RKO (cell line): Measurements from ENCODE around the gene IGSF6.
"Not testable (repeated sequence)": the region's sequence is repeated elsewhere in the genome, so short reads cannot be mapped to it uniquely, and the experiment has no call there.

Experiments used
- DNase-seq: peaks from one replicate; pipeline ENCODE4 v3.0.0-alpha.2; 2016; ENCODE audit warnings: low spot score

IGSF6 gene

DNA sequence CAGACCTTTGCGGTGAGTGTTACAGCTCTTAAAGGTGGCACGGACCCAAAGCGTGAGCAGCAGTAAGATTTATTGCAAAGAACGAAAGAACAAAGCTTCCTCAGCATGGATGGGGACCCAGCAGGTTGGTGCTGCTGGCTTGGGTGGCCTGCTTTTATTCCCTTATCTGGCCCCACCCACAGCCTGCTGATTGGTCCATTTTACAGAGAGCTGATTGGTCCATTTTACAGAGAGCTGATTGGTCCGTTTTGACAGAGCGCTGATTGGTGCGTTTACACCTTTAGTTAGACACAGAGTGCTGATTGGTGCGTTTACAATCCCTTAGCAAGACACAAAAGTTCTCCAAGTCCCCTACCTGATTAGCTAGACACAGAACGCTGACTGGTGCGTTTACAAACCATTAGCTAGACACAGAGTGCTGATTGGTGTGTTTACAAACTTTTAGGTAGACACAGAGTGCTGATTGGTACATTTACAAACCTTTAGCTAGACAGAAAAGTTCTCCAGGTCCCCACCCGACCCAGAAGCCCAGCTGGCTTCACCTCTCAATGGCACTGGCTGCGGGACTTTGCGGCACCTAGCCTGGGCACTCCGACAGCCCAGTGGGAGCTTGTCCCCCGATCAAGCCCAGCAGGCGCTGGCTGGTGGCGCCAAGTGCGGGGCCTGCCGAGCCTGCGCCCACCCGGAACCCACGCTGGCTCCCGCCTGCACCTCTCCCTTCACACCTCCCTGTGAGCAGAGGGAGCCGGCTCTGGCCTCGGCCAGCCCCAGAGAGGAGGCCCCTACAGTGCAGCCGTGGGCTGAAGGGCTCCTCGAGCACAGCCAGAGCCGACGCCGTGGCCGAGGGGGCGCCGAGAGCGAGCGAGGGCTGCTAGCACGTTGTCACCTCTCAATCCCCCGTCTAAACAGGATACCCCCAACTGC, 22.5 kb downstream of the IGSF6 start:
- DNase-seq = not testable (repeated sequence)

DNA sequence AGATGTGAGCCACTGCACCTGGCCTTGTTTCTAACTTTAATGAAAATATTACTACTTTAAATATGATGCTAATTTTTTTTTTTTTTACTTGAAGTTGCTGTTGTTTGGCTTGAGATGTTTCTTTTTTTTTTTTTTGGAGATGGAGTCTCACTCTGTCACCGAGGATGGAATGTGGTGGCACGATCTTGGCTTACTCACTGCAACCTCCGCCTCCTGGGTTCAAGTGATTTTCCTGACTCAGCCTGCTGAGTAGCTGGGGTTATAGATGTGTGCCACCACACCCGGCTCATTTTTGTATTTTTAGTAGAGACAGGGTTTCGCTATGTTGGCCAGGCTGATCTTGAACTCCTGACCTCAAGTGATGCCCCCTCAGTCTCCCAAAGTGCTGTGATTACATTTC, 23.6 kb downstream of the IGSF6 start:
- no peak for DNase-seq

GRCh38 chr16:21628121-21628726, 24.2 kb downstream of the IGSF6 start:
- no peak for DNase-seq

DNA sequence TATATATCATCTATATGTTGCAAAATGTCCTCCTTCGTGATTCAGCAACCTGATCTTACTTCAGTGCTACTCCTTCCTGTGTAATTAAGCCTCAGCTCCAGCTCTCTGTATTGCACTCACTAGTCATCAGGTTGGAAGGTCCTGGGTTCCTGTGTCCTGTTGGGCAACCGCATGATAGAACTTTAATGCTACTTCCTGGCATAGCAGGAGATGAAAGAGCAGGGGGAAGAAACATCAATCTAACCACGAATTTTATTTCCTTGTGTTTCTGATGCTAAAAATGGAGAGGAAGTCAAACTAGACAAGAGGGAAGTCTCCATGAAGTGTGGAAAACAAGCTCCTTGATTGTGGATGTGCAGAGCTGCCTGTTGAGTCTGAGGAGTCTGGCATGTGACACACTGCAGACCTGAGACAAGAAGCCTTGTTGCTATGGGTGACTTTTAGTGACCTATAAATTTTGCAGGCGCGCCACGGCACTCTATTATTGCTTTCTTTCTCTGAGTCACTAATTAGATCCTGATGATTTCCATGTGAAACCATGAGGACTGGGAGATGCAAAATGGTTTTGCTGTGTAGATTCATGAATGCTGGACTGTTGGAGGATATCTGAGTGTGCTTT, 25.6 kb downstream of the IGSF6 start:
- DNase-seq = no peak

DNA sequence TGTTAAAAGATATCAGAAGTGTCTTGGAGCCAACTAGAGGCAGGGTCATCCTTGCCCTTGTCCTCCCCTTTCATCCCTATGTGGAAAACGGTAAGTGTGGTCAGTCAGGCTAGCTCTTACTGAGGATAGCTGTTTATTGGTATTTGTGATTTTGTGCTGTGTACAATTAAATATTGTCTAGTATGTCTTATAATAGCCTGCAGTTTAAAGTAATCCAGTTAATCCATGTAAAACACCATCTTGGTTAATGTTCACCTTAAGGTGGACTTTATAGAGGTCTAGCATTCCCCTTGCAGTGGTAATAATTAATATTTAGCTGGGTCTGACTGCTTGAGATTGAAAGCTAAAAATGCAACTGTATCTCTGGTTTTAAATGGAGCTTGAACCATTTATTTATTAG, 27.4 kb downstream of the IGSF6 start:
- DNase-seq = no peak

GRCh38 chr16:21622545-21622944, 29.9 kb downstream of the IGSF6 start:
- no peak for DNase-seq

- DNase-seq = no peak
Observed at GRCh38 chr16:21620592-21620991, 31.8 kb downstream of the IGSF6 start.

- no peak for DNase-seq
Observed at GRCh38 chr16:21619765-21620425, 32.5 kb downstream of the IGSF6 start.

DNA sequence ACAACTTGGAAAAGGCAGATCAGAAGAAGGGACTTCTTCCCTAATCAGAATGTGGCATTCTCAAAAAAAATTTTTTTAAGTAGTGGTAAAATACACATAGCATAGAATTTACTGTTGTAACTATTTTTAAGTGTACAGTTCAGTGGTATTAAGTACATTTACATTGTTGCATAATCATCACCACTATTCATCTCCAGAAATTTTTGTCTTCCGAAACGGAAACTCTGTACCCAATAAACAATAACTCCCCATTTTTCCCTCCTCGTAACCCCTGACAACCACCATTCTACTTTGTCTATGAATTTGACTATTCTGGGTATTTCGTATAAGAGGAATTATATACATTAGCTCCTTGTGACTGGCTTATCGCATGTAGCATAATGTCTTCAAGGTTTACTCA, 34.1 kb downstream of the IGSF6 start:
- DNase-seq = no peak

DNA sequence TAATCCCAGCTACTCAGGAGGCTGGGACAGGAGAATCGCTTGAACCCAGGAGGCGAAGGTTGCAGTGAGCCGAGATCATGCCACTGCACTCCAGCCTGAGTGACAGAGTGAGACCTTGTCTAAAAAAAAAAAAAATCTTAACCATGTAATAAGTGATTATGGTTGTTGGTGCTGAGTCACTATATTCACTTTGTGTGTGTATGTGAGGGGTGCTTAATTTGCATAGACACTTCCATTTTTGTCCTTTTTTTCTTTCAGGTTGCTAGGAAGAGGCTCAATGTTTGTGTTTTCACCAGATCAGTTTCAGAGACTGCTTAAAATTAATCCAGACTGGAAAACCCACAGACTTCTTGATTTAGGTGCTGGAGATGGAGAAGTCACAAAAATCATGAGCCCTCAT, 34.8 kb downstream of the IGSF6 start:
- DNase-seq = no peak

- DNase-seq = no peak
Observed at GRCh38 chr16:21614896-21615295, 37.5 kb downstream of the IGSF6 start.

GRCh38 chr16:21613781-21614180, 38.6 kb downstream of the IGSF6 start:
- no peak for DNase-seq

- no peak for DNase-seq
Observed at GRCh38 chr16:21613361-21613760, 39.0 kb downstream of the IGSF6 start.

DNA sequence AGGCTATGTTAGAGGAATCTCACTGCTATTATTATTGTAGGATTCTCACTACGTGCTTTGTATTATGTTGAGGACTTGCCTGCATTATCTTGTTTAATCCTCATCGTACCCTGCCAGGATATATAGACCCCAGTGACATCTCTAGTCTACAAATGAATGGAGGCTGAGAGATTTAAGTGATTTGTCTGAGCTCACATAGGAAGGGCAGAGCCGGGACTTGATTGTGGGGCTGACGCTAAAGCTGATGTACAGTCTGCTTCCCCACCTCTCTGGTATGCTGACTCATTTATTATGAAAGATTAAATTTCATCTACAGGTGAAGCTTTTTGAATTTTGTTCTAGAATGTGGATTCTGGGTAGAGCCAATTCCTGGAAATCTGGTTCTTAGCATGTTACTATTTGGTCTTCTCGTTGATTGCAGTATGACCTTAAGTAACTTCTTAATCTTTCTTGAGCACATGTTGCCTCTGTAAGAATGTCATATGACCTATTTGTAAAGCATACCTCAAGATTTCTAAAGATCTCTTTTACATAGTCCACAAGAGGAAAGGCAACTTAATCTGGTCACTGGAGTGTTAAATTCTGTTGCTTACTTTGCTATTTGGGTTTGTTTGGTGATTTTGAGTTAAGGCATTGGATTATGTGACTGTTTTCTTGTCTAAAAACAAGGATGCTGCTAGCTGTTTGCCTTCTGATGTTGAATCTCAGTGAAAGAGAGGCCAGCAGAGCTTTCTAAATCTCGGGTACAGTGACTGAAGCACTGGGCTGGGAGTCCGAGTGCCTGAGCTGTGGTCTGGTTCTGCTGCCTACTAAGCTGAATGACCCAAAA, 40.6 kb downstream of the IGSF6 start:
- no peak for DNase-seq

DNA sequence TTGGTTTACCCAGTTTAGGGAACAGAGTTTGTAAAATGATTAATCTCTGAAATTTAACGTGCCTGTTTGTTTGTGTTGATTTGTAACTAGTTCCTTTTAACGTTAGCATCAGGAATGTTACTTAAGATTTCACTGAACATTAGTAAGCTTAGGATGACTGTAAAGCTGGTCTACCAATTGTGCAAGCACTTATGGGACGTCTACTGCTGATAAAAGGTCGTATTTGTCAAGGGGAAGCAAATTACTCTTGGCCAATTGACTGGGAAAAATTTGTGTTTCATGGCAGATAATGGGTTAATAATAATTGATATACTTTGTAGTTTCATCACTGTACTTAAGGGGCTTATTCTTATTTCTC, 41.2 kb downstream of the IGSF6 start:
- no peak for DNase-seq

DNA sequence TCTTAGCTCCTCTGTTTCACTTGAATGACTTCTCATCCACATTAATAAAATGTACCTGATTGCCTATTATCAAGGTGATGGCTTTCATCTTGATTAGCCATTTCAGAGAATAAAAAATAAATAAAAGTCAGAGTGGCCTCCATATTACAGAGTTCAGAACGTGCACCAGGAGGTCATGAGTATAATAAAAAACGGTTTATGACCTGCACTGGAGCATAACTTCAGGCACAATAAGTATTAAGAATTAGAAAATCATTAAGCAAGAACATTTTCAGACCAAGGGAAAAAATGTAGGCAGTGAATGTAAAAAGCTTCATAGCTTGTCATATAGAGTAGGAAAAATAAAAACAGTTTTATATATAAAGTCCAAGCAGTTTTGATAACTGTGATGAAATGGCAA, 41.6 kb downstream of the IGSF6 start:
- no peak for DNase-seq

- no peak for DNase-seq
Observed at GRCh38 chr16:21610006-21610544, 42.3 kb downstream of the IGSF6 start.

DNA sequence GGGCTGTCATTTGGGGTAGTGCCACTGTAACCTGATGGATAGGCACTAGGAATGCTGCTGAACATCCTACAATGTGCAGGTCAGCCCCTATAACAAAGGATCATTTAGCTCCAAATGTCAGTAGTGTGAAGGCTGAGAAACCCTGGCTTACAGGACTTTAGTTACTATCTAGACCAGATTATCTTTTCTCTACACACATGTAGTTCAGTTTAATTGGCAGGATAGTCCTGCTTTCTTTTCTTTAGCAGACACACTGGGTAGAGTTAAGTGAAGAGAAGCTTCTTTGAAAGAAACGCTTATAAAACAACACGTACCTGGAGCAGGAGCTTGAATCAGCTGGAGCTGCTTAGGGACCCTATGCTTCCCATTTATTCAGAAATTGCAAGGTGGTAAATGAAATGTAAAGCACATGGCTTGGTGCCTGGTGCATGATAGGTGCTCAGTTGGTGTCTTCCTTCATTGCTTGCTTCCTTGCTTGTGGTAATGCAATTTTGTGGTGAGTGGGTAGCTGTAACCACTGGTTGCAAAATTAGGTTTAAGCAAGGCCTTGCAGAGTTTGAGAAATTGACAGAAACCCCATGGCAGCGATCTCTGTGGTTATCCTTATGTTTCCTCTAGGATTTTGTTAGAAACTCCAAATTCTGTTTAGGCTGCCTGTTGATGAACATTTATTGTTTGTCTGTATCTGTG, 43.6 kb downstream of the IGSF6 start:
- DNase-seq = no peak

DNA sequence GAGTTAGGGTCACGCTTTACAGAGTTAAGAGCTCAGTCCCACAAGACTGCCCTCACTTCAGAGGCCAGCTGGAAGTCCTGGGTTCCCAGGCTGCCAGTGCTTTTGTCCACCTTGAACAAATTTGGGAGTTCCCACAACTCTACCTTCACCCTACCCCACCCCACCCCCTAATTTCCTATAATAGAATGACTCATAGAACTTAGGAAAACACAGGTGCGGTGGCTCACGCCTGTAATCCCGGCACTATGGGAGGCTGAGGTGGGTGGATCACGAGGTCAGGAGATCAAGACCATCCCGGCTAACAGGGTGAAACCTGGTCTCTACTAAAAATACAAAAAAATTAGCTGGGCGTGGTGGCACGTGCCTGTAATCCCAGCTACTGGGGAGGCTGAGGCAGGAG, 46.6 kb downstream of the IGSF6 start:
- not testable (repeated sequence) for DNase-seq

GRCh38 chr16:21603928-21604327, 48.5 kb downstream of the IGSF6 start:
- DNase-seq = no peak

GRCh38 chr16:21602785-21603184, 49.6 kb downstream of the IGSF6 start:
- no peak for DNase-seq
